AG20443 (cell line): ENCODE data around the gene PTPRG.
"Not testable (repeated sequence)": the region's sequence is repeated elsewhere in the genome, so short reads cannot be mapped to it uniquely, and the experiment has no call there.

Experiments
- DNase-seq: peaks from one replicate; pipeline ENCODE4 v3.0.0; 2012; ENCODE audit warnings: low spot score, mixed read lengths

PTPRG gene

DNA sequence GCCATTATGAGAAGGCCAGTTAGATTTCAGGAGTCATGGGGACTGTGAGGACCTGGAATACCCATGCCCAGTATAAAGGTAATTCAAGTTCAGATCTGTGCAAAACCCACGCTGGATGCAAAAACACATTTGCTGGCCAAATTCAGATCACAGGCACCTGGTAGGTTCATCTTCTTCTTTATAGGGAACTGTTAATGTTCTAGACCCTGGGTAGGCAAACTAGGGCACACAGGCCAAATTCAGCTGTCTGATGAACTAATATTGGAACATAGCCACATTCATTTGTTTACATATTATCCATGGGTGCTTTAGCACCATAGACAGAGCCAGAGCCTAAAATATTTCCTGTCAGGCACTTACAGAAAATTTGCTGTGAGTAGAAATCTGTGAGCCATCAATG, 241.4 kb downstream of the PTPRG start:
- DNase-seq, result no peak

DNA sequence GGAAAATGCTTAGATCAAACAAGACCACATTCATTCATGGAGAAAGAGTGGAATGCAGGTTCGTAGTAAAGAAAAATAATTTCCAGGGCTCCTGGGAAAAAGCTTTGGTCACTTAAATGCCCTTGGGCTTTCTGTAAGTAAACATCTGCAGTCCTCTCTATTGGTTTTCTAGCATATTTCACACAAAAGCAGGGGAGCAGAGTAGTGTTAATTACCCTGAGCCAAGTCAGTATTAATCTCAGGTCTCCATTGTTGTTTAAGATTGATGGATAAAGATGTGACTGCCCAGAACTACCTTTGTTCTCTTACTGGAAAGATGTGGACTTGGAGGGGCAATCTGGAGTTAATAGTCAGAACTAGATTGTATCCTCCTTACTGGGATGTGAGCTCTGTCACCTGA, 242.6 kb downstream of the PTPRG start:
- DNase-seq, result no peak

DNA sequence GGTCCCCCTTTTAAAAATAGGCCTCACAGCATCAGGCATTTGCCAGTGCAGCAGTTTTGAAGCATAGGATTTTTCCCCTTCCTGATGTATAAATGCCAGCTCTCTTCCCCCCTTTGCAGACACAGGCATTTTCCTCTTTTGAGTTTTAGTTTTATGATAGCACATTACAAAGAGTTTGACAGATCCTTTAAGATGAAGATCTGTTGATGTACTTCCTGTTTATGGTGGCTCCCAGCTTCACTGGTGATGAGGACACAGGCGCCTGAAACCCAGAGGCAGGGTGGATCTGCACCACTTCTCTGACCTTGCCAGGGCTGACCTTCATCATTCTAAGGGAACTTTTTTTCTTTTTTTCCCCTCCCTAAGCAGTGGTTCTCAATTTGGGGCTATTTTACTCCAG, 243.4 kb downstream of the PTPRG start:
- DNase-seq, result no peak

DNA sequence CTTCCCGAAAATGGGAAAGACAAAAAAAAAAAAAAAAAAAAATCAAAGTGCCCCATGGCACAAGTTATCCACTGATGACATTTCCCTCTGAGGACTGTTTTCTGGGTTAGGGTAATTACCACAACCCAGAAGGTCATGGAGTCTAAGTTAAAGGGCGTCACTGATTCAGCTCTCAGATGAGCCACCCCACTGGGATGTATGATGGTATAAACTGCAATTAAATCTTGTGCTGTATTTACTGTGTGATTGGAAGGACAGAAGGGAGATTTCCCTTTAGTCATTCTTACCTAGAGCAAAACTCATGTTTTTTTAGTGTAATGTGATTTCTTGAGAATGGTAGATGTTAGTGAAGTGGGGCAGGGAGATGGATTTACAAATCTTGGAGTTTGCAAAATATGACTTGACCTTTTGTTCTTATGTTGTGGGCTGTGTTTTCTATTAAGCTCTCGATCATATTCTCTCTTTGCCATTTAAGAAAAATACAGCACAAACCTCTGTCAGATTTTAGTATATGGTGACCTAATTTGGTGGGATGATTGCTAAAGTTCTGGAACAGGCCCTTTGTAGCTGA, 244.2 kb downstream of the PTPRG start:
- DNase-seq, result no peak

DNA sequence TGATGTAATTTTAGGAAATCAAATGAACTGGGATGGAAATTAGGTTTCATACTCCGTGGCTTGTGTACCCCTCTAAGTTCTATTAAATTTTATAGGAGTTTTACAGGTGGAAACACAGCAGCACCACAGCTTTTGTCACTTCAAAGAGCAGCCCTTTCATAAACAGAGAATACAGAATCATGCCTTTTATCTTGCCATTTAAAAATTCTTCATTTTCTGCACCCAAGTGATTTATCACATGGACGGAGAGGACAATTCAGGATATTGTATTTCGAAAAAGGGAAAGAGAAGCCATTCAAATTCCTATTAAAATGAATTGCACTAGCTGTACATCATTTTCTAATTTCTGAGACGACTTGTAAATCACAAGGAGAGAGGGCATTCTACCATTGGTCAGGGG, 245.4 kb downstream of the PTPRG start:
- DNase-seq, result no peak

DNA sequence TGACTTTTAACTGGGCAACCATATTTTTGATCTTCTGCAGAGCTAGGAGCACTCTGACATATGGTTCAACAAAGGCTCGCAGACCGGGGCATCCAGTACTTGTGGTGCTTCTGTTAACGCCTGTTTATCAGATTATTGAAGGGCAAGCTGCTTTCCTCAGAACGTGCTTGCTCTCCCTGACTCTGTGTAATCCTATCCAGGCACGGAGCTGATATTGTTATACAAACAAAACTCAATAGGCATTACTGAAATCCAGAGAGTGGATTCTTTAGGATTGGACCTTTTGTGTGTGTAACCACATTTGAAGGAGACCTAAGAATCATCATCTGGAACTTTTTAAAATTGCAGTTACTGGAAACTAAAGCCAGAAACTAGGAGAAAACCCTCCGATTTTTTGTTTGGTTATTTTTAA, 246.5 kb downstream of the PTPRG start:
- DNase-seq, result peak; percentile 18

DNA sequence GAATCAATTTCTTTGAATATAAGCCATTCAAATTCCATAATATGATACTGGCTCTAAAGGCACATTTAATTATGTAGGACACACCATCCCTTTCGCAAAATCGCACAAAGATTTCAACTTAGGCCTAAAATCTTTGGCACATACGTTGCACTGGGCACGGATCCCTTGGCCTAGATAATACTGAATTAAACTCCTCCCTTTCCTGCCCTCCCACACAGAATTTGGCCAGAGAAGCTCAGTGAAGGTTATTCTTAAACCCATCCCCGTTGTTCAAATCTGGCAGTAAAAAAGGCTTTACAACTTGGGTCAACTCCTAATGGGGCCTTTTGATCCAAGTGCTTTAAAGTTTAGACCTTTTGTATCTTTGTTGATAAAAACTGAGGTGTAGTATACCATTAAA, 247.2 kb downstream of the PTPRG start:
- DNase-seq, result peak; percentile 13

DNA sequence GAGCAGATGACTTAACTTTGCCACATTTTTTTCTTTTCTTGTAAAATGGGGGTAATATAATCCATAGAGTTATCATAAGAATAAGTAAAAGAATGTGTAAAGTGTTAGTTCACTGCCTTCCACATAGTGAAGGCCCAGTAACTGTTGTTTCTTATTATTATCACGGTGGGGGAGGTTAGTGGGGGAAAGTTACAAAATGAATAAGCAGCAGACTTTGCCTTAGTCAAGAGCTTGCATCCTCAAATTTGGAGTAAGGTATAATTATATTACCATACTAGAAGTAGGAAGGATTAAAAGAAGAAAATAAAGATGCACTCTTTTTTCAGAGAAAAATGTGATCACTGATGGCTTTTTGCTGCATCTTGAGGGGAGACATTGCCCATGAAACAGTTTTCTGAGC, 247.6 kb downstream of the PTPRG start:
- DNase-seq, result no peak

DNA sequence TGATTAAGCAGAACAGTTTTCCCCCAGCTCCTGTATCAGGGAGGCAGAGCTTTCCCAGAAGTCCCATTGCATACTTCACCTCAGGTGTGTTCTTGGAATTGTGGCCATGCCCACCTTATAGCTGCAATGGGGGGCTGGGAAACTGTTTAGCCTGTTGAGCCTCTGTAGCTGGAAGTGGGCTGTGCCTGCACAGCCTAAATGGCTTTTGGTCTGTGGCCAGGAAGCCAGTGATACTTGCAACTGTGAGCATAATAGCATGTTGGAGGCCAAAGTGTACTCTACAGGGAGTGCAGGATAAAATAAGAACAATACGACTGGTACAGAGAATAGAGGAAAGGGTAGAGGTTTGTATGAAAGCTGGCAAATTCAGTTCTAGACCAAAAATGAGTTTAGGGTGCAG, 248.5 kb downstream of the PTPRG start:
- DNase-seq, result no peak

DNA sequence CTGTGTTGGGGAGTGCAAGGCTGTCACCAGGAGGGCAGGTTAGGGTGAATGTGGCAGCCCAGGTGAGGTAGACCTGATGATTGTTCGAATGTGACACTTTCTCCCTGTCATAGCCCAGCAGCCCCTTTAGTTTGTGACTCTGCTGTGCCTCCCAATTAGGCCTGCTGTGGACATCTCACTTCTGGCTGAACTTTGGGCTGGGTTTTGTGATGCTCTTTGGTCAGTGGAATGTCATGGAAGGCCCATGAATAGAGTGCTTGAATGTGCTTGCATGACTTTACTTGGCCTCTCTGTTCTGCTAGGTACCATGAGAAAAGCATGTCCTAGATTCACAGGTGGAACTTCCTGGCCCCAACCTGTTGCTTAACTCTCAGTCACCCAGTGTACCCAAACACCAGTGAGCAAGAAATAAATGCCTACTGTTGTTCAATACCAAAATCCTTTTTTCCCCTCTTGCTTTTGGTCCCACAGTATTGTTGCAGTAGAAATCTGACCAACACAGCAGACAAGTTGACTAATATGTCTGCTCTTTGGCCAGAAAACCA, 249.7 kb downstream of the PTPRG start:
- DNase-seq, result no peak

DNA sequence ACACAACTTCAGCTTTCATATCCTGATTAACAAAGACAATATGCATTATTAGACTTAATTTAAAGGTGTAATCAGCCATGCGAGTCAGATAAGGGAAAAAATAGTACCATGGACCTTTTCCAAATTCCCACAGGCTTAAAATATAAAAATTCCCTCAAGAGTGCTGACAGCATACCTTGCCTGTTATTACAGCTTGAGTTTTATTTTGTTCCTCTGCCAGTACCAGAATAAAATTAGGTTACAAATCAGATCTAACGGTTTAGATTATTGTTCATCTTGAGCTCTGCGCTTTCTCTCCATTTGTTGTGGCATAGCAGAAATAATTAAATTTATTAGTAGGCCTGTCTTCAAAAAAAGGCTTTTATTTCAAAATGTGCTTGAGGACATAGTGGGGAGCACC, 250.3 kb downstream of the PTPRG start:
- no peak for DNase-seq

DNA sequence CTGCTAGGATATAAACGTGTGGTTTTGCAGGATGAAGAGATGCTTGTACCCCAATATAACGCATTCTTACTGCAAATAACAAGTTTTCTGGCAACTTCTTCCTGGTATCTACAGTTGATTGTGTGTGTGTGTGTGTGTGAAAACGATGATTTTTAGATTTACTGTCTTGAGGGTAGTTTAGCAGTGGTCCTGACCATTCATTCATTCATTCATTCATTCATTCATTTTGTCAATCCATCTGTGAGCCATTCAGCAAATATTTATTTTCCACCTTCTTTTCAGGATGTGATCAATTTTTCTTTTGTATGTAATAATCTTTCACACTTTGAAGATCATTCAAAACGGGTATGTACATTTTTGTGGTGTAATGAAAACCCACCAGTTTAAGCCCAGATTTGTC, 250.7 kb downstream of the PTPRG start:
- DNase-seq, result no peak

DNA sequence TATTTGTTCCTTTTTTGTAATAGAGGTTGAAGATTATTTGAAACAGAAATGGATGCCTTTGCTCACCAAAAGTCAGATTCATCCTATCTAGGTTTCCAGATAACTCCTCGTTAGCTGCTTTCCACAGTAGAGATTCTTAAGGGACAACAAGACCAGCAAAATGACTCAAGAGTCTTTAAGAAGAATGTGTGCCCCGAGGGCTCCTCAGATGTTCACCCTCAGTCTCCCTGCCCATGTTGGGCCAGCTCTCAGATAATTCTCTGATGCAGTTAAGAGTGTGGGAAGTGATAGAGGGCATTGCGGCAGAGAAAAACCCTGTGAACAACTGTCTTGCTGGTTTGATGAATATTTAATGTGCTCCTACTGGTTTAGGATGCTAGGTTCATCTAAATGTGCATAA, 251.1 kb downstream of the PTPRG start:
- DNase-seq, result no peak

DNA sequence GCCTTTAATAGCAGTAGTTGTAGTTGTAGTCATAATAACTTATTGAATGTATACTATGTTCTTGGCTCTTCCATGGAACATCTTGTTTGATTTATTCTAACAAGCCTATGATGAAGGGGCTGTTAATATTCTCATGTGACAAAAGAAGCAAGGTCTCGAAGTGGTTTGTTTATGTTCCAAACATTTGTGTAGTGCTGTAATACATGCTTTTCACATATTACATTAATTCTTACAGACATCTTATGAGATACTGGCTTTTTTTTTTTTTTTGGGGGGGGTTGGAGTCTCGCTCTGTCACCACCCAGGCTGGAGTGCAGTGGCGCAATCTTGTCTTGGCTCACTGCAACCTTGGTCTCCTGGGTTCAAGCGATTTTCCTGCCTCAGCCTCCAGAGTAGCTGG, 252.3 kb downstream of the PTPRG start:
- no peak for DNase-seq

DNA sequence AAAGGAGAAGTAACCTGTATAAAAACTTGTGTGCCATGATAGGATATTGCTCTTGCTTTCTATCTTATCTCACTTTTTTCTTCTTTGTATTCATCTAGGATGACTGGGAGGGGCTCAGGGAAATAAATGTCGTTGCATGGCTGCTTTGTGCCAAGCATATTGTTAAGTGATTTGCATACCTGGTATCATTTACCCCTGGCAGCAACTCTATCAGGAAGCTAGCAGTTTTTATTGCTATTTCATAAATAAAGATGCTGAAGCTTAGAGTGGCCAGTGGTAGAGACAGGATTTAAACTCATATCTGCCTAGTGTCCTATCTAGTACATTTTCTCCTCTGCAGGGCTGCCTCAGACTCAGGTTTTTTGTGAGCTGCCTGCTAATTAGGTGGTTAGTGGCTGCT, 253.3 kb downstream of the PTPRG start:
- DNase-seq, result no peak

DNA sequence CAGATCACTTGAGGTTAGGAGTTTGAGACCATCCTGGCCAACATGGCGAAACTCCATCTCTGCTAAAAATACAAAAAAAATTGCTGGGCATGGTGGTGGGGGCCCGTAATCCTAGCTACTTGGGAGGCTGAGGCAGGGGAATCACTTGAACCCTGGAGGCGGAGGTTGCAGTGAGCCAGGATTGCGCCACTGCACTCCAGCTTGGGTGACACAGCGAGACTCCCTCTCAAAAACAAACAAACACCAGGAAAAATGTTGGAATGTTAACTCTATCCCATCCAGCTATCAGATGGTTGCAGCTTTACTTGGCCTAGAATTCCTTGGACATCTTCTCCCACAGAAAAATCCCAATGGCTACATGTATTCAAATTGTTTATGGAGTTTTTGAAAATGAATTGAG, 254.9 kb downstream of the PTPRG start:
- DNase-seq, result not testable (repeated sequence)

DNA sequence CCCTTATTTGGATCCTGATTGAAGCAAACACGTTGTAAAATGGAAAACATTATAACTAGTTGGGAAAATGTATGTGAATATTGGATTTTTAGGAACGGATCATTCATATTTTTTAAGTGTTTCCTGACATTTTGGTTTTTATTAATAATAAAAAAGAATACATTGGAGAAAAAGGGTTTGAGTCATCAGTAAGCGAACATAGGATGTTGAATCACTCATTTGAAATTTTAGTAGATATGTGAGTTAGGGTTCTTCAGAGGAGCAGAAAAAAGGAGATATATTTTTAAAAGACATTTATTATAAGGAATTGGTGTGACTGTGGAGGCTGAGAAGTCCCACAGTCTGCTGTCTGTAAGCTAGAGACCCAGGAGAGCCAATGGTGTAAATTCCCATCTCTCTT, 258.5 kb downstream of the PTPRG start:
- no peak for DNase-seq

DNA sequence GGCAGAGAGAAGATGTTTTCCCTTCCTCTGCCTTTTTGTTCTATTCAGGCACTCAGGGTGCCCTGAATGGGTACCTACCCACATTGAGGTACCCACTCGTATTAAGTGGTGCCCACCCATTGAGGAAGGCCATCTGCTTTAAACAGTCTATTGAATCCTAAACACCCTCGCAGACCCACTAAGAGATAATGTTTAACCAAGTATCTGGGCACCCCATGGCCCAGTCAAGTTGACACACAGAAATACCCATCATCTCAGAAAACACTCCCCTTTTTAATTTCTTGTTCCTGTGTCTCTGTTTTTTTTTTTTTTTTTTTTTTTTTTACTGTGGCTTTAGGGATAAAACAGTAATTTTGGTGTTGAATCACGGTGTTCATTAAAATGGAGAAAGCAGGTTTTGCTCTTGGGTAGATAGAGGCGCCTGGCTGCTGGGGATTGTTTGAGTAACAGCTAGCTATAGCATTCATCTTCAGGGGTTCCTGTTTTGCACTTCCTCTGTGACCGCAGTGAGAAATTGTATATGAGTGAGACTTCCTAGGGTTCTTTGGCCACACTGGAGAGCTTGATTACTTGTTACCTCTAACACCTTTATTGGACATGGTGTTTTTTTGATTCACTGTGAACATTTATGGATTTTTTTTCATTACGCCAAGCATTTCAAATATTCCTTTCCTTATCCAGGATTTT, 259.1 kb downstream of the PTPRG start:
- DNase-seq, result no peak

DNA sequence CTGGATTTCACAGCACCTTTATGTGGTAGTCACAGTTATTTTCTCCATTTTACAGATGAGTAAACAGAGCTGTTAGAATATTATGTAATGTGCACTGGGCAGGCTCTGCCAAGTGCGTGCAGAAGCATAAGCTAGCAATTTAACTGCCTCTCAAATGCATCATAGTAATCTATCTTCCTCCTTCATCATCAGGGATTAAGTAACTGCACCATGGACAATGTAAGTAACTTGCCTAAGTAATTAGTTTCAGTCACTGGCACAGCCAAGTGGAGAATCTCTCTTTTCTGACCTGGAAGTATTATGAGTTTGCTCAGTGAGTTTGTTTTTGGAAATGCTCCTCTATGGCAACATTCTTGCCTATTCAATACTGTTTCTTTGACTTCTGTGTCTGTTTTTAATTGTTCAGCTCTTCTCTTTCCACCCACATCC, 260.5 kb downstream of the PTPRG start:
- peak; percentile 68 for DNase-seq

DNA sequence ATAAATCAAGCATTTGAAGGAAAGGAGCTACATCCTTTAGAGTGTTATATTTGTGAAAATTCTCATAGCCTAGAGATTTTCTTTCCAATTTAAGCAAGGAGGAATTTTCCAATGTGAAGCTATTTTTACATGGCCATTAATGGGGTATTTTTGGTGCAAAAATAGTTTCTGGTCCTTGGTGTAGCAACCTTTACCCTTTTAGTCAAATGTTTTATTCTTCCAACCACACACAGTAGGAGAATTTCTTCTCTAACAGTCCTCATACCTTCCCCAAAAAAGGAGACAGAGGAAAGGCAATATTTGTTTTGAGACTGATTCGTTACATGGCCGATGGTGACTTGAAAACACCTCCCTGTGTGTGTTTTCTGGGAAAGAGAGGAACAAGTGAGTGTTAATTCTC, 261.2 kb downstream of the PTPRG start:
- no peak for DNase-seq

DNA sequence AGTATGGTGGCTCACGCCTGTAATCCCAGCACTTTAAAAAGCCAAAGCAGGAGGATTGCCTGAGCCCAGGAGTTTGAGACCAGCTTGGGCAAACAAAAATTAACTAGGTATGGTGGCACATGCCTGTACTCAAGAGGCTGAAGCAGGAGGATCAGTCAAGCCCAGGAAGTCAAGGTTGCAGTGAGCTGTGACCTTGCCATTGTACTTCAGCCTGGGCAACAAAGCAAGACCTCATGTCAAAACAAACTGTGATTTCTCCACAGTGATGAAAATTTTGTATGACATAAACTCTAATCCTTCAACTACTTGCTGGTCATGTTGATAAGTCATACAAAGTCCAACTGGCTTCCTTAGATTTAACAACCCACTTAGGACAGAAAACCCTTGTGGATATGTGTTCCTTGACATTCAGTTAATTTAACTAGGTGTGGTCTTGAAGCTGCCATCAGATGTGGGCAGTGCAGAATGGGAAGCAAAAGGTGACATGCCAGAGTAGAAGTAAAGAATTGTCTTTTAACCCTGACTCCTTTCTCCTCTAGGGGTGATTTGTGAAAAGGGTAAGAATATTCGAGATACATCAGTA, 263.3 kb downstream of the PTPRG start:
- DNase-seq, result no peak

DNA sequence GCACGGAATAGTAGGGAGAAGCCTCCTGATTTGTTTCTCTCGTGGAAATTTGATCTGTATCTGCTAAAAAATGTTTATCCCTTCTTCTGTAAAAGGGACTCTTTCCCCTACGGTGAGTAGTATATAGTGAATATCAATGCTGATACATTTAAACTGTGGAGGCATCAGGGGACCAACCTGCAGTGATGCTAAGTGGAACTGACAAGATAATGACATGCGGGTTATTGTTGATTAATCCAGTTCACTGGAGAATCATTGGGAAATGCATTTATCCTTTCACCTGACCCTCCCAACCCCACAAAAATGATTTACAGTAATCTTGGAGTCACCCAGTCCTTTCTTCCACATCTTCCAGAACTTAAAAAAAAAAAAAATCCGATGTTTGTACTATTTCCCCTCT, 264.8 kb downstream of the PTPRG start:
- DNase-seq, result no peak

DNA sequence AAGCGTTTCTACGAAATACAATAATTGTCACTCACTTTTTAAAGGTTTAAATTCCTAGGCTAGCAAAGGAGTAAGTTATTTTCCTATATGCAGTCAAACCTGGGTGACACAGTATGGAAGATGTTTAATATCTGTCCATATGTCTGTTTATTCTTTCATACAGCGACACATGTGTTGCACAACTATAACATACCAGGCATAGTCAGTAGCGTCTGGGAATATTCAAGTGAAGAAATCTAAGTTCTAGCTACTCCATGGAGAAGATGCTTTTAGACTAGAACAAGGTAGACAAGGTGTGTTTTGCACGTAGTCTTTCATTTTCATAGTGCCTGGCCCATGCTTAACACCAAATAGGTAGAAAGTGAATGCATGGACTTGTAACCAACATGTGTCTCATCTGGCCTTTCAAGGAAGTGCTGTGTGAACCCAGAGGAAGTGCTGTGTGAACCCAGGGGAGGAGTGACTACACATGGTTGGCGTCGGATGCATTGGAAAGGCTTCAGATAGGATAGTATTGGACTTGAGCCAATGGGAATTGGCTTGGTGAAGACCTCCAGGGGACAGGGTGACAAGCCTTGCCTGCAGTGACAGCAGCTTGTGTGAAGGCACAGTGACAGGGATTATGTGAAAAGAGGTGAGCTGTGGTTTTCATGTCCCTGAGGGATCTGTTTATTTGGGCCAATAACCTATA, 267.0 kb downstream of the PTPRG start:
- DNase-seq, result no peak
